Natural killer cell (primary cell): Measurements from ENCODE around the gene TBL1X. TPM values are rescaled to one million over a fixed set of nuclear protein-coding genes. Genes with fewer than 3 reads are reported as not detected.

Experiments used
- ATAC-seq, 3 donors: fragments of 150-1000 bp in 2 of 3; fragments of 200-7000 bp in 1 of 3; cut with Tn5 transposase; 1 replicate in 1 of 3; 2 replicates in 2 of 3; pipeline ENCODE4 v1.10.0; 2021; ENCODE audit warnings: mild to moderate bottlenecking in 2 of 3, moderate library complexity in 2 of 3
- DNase-seq, 2 donors: peaks; one replicate each; pipeline versions ENCODE4 v3.0.0 to v3.0.0-alpha.2; 2013 to 2021; ENCODE audit warnings: mixed read lengths in 1 of 2
- H3K27ac ChIP-seq: one replicate; pipeline ENCODE4 v1.5.1; 2013; ENCODE audit warnings: mild to moderate bottlenecking, low read length
- H3K27me3 ChIP-seq: one replicate; pipeline ENCODE4 v1.6.1; 2013; ENCODE audit warnings: low read length; ENCODE audit not compliant: control insufficient read depth, insufficient read depth
- H3K36me3 ChIP-seq: one replicate; pipeline ENCODE4 v1.6.1; 2013; ENCODE audit warnings: low read length; ENCODE audit not compliant: control insufficient read depth, insufficient read depth
- H3K4me1 ChIP-seq: one replicate; pipeline ENCODE4 v1.6.1; 2013; ENCODE audit warnings: low read length; ENCODE audit not compliant: control insufficient read depth, insufficient read depth
- H3K4me3 ChIP-seq: one replicate; pipeline ENCODE4 v1.5.1; 2013; ENCODE audit warnings: low read length
- H3K9me3 ChIP-seq: one replicate; pipeline ENCODE4 v1.6.1; 2013; ENCODE audit warnings: low read length; ENCODE audit not compliant: control insufficient read depth, insufficient read depth
- H3K27ac Mint-ChIP-seq, 2 donors: one replicate each; pipeline ENCODE4 v1.8.0; 2022; ENCODE audit warnings: mild to moderate bottlenecking in 2 of 2, mixed read lengths in 2 of 2, moderate library complexity in 1 of 2
- H3K27me3 Mint-ChIP-seq, 2 donors: one replicate each; pipeline ENCODE4 v1.8.0; 2022; ENCODE audit warnings: low read depth in 2 of 2, mixed read lengths in 2 of 2
- H3K36me3 Mint-ChIP-seq: one replicate; pipeline ENCODE4 v1.8.0; 2022; ENCODE audit warnings: mixed read lengths
- H3K4me1 Mint-ChIP-seq, 2 donors: one replicate each; pipeline ENCODE4 v1.8.0; 2022; ENCODE audit warnings: mixed read lengths in 2 of 2
- H3K4me3 Mint-ChIP-seq: one replicate; pipeline ENCODE4 v1.8.0; 2022; ENCODE audit warnings: mild to moderate bottlenecking, moderate library complexity, mixed read lengths
- H3K9me3 Mint-ChIP-seq, 2 donors: one replicate each; pipeline ENCODE4 v1.8.0; 2022; ENCODE audit warnings: mixed read lengths in 2 of 2
- CTCF ChIP-seq: fragments of 200-600 bp; IDR thresholded peaks from one replicate; pipeline ENCODE4 v1.8.0; 2022; ENCODE audit warnings: antibody characterized with exemption
- whole genome bisulfite sequencing: methylation state at CpG from one replicate; pipeline ENCODE4 v1.1.7; 2013; ENCODE audit warnings: missing lambda C conversion rate; ENCODE audit not compliant: insufficient coverage; 5-methylcytosine and 5-hydroxymethylcytosine counted together
- intact Hi-C: fragments of 100-400 bp; cut with micrococcal nuclease; formaldehyde crosslinking; loops from one replicate; pipeline ENCODE4 v1.14.2; 2022
- total RNA-seq, 4 donors: library from RNA; stranded (reverse); fragments of 120-200 nt in 1 of 4; gene quantifications; one replicate each; pipeline versions ENCODE4 v1.2.3 to v1.2.4, GENCODE V29; 2013 to 2022

Gene TBL1X
- total RNA-seq, 3 donors from 2014 or later (not counting 1 experiment from before 2014, with no cell fraction given) = 21.9 to 43.8 (median 32.7) TPM

DNA sequence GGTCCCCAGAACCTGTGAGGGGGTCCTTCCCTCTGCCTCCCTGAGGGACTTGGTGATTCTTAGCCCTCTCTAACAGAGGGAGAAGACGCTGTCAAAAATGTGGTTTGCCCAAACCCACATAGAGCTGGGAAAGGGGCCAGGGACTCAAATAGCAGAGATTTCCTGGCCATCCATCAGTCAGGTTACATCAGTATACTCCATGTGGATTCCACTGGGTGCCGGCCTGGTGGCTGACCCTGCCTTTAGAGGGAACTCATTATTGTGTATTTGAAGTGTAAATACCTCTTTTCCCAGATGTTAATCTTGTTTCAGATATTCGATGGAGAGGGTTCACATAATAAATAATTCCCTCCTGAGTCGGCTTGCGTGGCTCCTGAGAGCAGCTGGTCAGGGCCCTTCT is 130.3 kb downstream of the TBL1X start:
- Histone ChIP-seq H3K4me1 (no peaks in the 10 kb centered on the region), H3K36me3 (no peaks in the 10 kb centered on the region), H3K4me3 (no peak overlapping the region), H3K27me3 (no peaks in the 10 kb centered on the region), H3K9me3 (no peaks in the 10 kb centered on the region), H3K27ac (no peak overlapping the region)
- Mint-ChIP-seq H3K27me3 (no peaks in the 10 kb centered on the region), H3K9me3 (no peaks in the 10 kb centered on the region), H3K4me1 (peaks cover 5 to 10% of the 10 kb centered on the region in 2 donors), H3K4me3 (no peak overlapping the region), H3K36me3 (no peaks in the 10 kb centered on the region), H3K27ac (no peak overlapping the region)
- ATAC-seq (no peak), DNase-seq (no peak)
- WGBS = 80% methylated on average over 4 of the region's 5 CpGs
- no peak for TF ChIP-seq CTCF
- intact Hi-C loops = no loop called here

- no peak overlapping the region for H3K27ac ChIP-seq
- intact Hi-C loops = no loop called here
- DNase-seq = no peak
- H3K4me1 ChIP-seq = no peaks in the 10 kb centered on the region
- H3K27ac Mint-ChIP-seq = peak overlapping the region in 1 of 2 donors; percentile 18
- H3K9me3 Mint-ChIP-seq = no peaks in the 10 kb centered on the region
- no peaks in the 10 kb centered on the region for H3K36me3 Mint-ChIP-seq
- no peaks in the 10 kb centered on the region for H3K9me3 ChIP-seq
- H3K27me3 Mint-ChIP-seq = no peaks in the 10 kb centered on the region
- no peak for TF ChIP-seq CTCF
- WGBS = 100% methylated on average over 3 of the region's 3 CpGs
- ATAC-seq = no peak
- no peaks in the 10 kb centered on the region for H3K27me3 ChIP-seq
- no peak overlapping the region for H3K4me3 ChIP-seq
- H3K36me3 ChIP-seq = no peaks in the 10 kb centered on the region
- H3K4me1 Mint-ChIP-seq = peaks cover 13 to 14% of the 10 kb centered on the region in 2 donors
- H3K4me3 Mint-ChIP-seq = no peak overlapping the region
These were observed 132.0 kb downstream of the TBL1X start for GRCh38 chrX:9596837-9597236.

DNA sequence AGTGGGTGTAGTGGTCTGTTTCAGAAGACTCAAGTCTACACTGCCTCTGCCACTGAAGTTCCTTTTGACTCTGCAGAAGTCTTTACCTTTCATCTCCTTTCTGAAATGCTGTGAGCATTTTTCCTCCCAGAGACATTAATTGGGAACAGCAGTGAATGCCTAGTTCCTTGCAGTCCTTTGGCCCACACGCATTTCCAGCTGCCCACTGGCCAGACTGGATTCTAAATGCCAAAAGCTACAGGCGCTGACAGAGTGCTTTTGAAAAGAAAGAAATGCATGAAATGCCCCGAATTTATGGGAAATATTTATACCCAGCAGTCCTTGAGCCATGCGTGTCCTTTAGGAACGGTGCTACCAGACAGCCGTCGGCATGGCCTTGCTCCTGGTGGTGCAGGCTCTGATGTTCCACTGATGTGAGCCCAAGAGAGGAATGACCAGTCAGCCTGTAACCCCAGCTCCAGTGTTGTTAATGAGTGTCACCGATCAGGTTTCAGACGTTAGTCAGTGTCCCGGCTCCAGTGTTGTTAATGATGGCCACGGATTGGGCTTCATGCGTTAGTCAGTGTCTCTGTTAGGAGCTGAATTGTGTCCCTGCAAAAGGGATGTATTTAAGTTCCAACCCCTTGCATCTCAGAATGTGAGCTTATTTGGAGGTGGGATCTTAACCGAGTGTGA is 132.6 kb downstream of the TBL1X start:
- DNase-seq (no peak), ATAC-seq (no peak)
- WGBS = 96% methylated on average over 13 of the region's 13 CpGs
- Histone ChIP-seq H3K36me3 (no peaks in the 10 kb centered on the region), H3K27me3 (no peaks in the 10 kb centered on the region), H3K9me3 (no peaks in the 10 kb centered on the region), H3K4me1 (no peaks in the 10 kb centered on the region), H3K27ac (no peak overlapping the region), H3K4me3 (no peak overlapping the region)
- Mint-ChIP-seq H3K36me3 (no peaks in the 10 kb centered on the region), H3K27me3 (no peaks in the 10 kb centered on the region), H3K4me1 (peaks cover 14 to 18% of the 10 kb centered on the region in 2 donors), H3K27ac (peak overlapping the region in 1 of 2 donors; percentile 18), H3K9me3 (no peaks in the 10 kb centered on the region), H3K4me3 (no peak overlapping the region)
- intact Hi-C loops = no loop called here
- no peak for TF ChIP-seq CTCF

DNA sequence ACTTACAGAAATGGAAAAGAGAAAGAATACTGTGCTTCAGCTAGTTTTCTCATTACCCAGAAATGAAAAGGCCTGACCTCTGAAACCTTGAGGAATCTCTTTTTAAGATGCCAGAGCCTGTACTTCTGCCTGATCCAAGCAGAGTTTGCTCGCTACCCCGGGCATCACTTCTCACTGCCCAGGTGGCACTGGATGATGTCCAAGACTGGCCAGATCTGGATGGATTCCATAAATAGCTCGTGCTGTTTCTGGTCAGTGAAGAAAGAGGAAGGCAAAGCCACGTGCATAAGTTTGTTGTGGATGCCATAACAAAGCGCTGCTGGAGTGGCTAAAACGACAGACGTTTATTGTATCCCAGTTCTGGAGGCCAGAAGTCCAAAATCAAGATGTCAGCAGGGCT is 133.5 kb downstream of the TBL1X start:
- no peak overlapping the region for H3K27ac ChIP-seq
- intact Hi-C loops = no loop called here
- no peaks in the 10 kb centered on the region for H3K9me3 ChIP-seq
- no peaks in the 10 kb centered on the region for H3K4me1 ChIP-seq
- Mint-ChIP-seq H3K4me3 (no peak overlapping the region), H3K27me3 (no peaks in the 10 kb centered on the region), H3K36me3 (no peaks in the 10 kb centered on the region), H3K9me3 (no peaks in the 10 kb centered on the region), H3K4me1 (peaks cover 14% of the 10 kb centered on the region in 2 donors), H3K27ac (no peak overlapping the region)
- ATAC-seq = no peak
- TF ChIP-seq CTCF = no peak
- no peak for DNase-seq
- H3K4me3 ChIP-seq = no peak overlapping the region
- 83% methylated on average over 7 of the region's 7 CpGs for WGBS
- H3K27me3 ChIP-seq = no peaks in the 10 kb centered on the region
- no peaks in the 10 kb centered on the region for H3K36me3 ChIP-seq
